ENCODE results near the gene DSCAM.

Gene DSCAM

DNA sequence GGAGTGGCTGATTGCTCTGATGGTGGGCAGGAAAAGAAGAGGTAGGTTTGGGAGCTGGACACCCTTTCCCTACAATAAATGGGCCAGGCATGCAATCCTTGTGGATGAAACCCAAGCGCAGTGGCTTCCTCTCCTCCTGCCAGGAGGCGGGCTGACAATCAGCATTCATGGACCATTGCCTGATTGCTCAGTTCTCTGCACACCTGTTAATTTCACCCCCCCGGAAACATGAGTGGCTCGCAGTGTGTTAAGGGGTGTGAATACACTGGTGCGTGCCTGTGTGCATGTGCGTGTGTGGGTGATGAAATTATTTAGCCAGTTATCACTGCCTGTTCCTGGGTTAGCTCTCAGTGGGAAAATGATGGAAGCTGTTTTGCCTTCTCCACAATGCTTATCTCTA is 669.0 kb downstream of the DSCAM start:
- H3K4me3 ChIP-seq (ENCODE audit: control insufficient read depth, low read depth, low read length): no peak overlapping the region
- no peak for DNase-seq (ENCODE audit: low read depth)
- TF ChIP-seq CTCF (IDR thresholded peaks at IDR 0.05; ENCODE audit: control insufficient read depth, insufficient read depth, low read depth, low read length, missing control alignments): no peak

- no peak for DNase-seq (ENCODE audit: low read depth)
- H3K4me3 ChIP-seq (ENCODE audit: control insufficient read depth, low read depth, low read length): no peak overlapping the region
- no peak for TF ChIP-seq CTCF (IDR thresholded peaks at IDR 0.05; ENCODE audit: control insufficient read depth, insufficient read depth, low read depth, low read length, missing control alignments)
These were observed 670.2 kb downstream of the DSCAM start for GRCh38 chr21:40176724-40177123.

- DNase-seq (ENCODE audit: low read depth): no peak
- TF ChIP-seq CTCF (IDR thresholded peaks at IDR 0.05; ENCODE audit: control insufficient read depth, insufficient read depth, low read depth, low read length, missing control alignments): no peak
- H3K4me3 ChIP-seq (ENCODE audit: control insufficient read depth, low read depth, low read length): no peak overlapping the region
These were observed 673.1 kb downstream of the DSCAM start for GRCh38 chr21:40173816-40174215.

- DNase-seq (ENCODE audit: low read depth): no peak
- H3K4me3 ChIP-seq (ENCODE audit: control insufficient read depth, low read depth, low read length): no peak overlapping the region
- no peak for TF ChIP-seq CTCF (IDR thresholded peaks at IDR 0.05; ENCODE audit: control insufficient read depth, insufficient read depth, low read depth, low read length, missing control alignments)
These were observed 677.0 kb downstream of the DSCAM start for GRCh38 chr21:40169971-40170370.

DNA sequence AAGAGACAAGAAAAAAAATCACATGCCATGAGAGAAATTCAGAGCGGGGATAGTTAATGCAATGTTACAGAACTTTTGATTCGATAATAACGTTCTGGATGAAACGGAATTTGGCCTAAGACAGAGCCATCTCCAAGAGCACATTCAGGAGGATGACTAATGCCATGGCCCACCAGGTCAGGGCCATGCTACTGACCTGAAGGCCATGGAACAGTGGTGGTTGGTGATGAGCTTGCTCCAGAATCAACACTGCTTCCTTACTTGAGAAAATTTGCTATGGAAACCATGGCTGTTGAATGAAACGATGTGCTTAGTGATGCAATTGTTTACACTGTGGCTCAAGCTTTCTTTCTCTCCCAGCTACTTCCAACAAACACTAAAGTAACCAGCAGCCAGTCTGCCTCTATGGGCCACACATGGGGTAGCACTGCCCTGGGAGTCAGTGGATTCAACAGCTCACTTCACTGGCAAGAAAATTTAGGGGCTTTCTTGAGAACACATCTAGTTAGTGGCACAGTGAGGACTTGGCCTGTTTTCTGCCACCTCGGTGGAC is 680.6 kb downstream of the DSCAM start:
- no peak for DNase-seq (ENCODE audit: low read depth)
- H3K4me3 ChIP-seq (ENCODE audit: control insufficient read depth, low read depth, low read length): no peak overlapping the region
- TF ChIP-seq CTCF (IDR thresholded peaks at IDR 0.05; ENCODE audit: control insufficient read depth, insufficient read depth, low read depth, low read length, missing control alignments): no peak

GRCh38 chr21:40165773-40166070 is 681.2 kb downstream of the DSCAM start:
- DNase-seq (ENCODE audit: low read depth): no peak
- H3K4me3 ChIP-seq (ENCODE audit: control insufficient read depth, low read depth, low read length): no peak overlapping the region
- TF ChIP-seq CTCF (IDR thresholded peaks at IDR 0.05; ENCODE audit: control insufficient read depth, insufficient read depth, low read depth, low read length, missing control alignments): no peak
